Measurements from ENCODE around the gene MAS1.

MAS1 gene

GRCh38 chr6:159931112-159931511, 40.3 kb downstream of the MAS1 start:
- TF ChIP-seq CTCF (IDR thresholded peaks at IDR 0.05; ENCODE audit: low read depth, low read length) = no peak
- DNase-seq (ENCODE audit: extremely low read depth, low read depth) = no peak

GRCh38 chr6:159931846-159932245, 41.1 kb downstream of the MAS1 start:
- DNase-seq (ENCODE audit: extremely low read depth, low read depth) = no peak
- no peak for TF ChIP-seq CTCF (IDR thresholded peaks at IDR 0.05; ENCODE audit: low read depth, low read length)

- TF ChIP-seq CTCF (IDR thresholded peaks at IDR 0.05; ENCODE audit: low read depth, low read length) = no peak
- no peak for DNase-seq (ENCODE audit: extremely low read depth, low read depth)
These were observed 42.3 kb downstream of the MAS1 start for GRCh38 chr6:159933077-159933476.

- no peak for DNase-seq (ENCODE audit: extremely low read depth, low read depth)
- TF ChIP-seq CTCF (IDR thresholded peaks at IDR 0.05; ENCODE audit: low read depth, low read length) = no peak
These were observed 43.4 kb downstream of the MAS1 start for GRCh38 chr6:159934181-159934580.

GRCh38 chr6:159935065-159935464, 44.3 kb downstream of the MAS1 start:
- no peak for DNase-seq (ENCODE audit: extremely low read depth, low read depth)
- TF ChIP-seq CTCF (IDR thresholded peaks at IDR 0.05; ENCODE audit: low read depth, low read length) = no peak

GRCh38 chr6:159935633-159936032, 44.8 kb downstream of the MAS1 start:
- DNase-seq (ENCODE audit: extremely low read depth, low read depth) = no peak
- TF ChIP-seq CTCF (IDR thresholded peaks at IDR 0.05; ENCODE audit: low read depth, low read length) = no peak

- no peak for TF ChIP-seq CTCF (IDR thresholded peaks at IDR 0.05; ENCODE audit: low read depth, low read length)
- DNase-seq (ENCODE audit: extremely low read depth, low read depth) = no peak
These were observed 48.8 kb downstream of the MAS1 start for GRCh38 chr6:159939591-159940016.

All from AG09319 (cell line).